ENCODE measurements around the gene CRELD2.

GRCh38 chr22:49965091-49966040 lies 46.9 kb downstream of the CRELD2 start:
- TF ChIP-seq POLR2A (IDR thresholded peaks at IDR 0.05) (no peak), CTCF (IDR thresholded peaks at IDR 0.05) (no peak)

Measured in stomach (tissue), 4 donors.